Left kidney (tissue), 8 donors: ENCODE data around the gene SLC4A2. TPM values are rescaled to one million over a fixed set of nuclear protein-coding genes. Genes with fewer than 3 reads are reported as not detected.
"Not testable (repeated sequence)": the region's sequence is repeated elsewhere in the genome, so short reads cannot be mapped to it uniquely, and the experiment has no call there.

Source experiments
- DNase-seq: peaks from one replicate; pipeline ENCODE4 v3.0.0-alpha.2; 2013
- long read RNA-seq, 8 donors: transcript quantifications; one replicate each; lab custom pipeline, GENCODE V29; 2026
- polyA plus RNA-seq: library from polyadenylated mRNA; unstranded; fragments of 120-200 nt; gene quantifications from one replicate; pipeline ENCODE4 v1.2.1, GENCODE V29; 2013; ENCODE audit not compliant: insufficient read length

SLC4A2 gene
- 84.4 TPM for polyA plus RNA-seq
- long read RNA-seq, donor 1, full-length matches to known transcripts, result 10 of 15 reads
- long read RNA-seq, donor 1, partial matches to known transcripts, result 5 of 15 reads
- long read RNA-seq, donor 1, other reads (novel, unspliced or antisense), result 0 of 15 reads
- long read RNA-seq, donor 2, full-length matches to known transcripts, result 5 of 5 reads
- long read RNA-seq, donor 2, partial matches to known transcripts, result 0 of 5 reads
- long read RNA-seq, donor 2, other reads (novel, unspliced or antisense), result 0 of 5 reads
- long read RNA-seq, donor 3, full-length matches to known transcripts, result 9 of 9 reads
- long read RNA-seq, donor 3, partial matches to known transcripts, result 0 of 9 reads
- long read RNA-seq, donor 3, other reads (novel, unspliced or antisense), result 0 of 9 reads
- long read RNA-seq, donor 4, result 0 reads
- long read RNA-seq, donor 5, full-length matches to known transcripts, result 11 of 11 reads
- long read RNA-seq, donor 5, partial matches to known transcripts, result 0 of 11 reads
- long read RNA-seq, donor 5, other reads (novel, unspliced or antisense), result 0 of 11 reads
- long read RNA-seq, donor 6, full-length matches to known transcripts, result 8 of 8 reads
- long read RNA-seq, donor 6, partial matches to known transcripts, result 0 of 8 reads
- long read RNA-seq, donor 6, other reads (novel, unspliced or antisense), result 0 of 8 reads
- long read RNA-seq, donor 7, full-length matches to known transcripts, result 9 of 15 reads
- long read RNA-seq, donor 7, partial matches to known transcripts, result 6 of 15 reads
- long read RNA-seq, donor 7, other reads (novel, unspliced or antisense), result 0 of 15 reads
- long read RNA-seq, donor 8, full-length matches to known transcripts, result 3 of 3 reads
- long read RNA-seq, donor 8, partial matches to known transcripts, result 0 of 3 reads
- long read RNA-seq, donor 8, other reads (novel, unspliced or antisense), result 0 of 3 reads

- DNase-seq, result peak; percentile 87
Measured at GRCh38 chr7:151059367-151060112, at the start of gene SLC4A2. Gene SLC4A2, plus strand, starts transcription at chr7:151059589. Its CDS starts 2,399 bp downstream, at chr7:151061988.

- DNase-seq, result no peak
Measured at GRCh38 chr7:151010037-151010306, 49.4 kb upstream of the SLC4A2 start.

GRCh38 chr7:151010307-151011096, 48.9 kb upstream of the SLC4A2 start:
- no peak for DNase-seq

- DNase-seq, result no peak
Measured at GRCh38 chr7:151011097-151011409, 48.3 kb upstream of the SLC4A2 start.

GRCh38 chr7:151011616-151012015, 47.8 kb upstream of the SLC4A2 start:
- DNase-seq, result not testable (repeated sequence)

GRCh38 chr7:151012031-151012692, 47.2 kb upstream of the SLC4A2 start:
- DNase-seq, result no peak

- no peak for DNase-seq
Measured at GRCh38 chr7:151012911-151013347, 46.5 kb upstream of the SLC4A2 start.

- DNase-seq, result no peak
Measured at GRCh38 chr7:151013356-151013732, 46.0 kb upstream of the SLC4A2 start.

GRCh38 chr7:151013733-151014497, 45.5 kb upstream of the SLC4A2 start:
- peak; percentile 79 for DNase-seq

GRCh38 chr7:151014950-151015349, 44.4 kb upstream of the SLC4A2 start:
- DNase-seq, result no peak

GRCh38 chr7:151015967-151016366, 43.4 kb upstream of the SLC4A2 start:
- DNase-seq, result no peak

- DNase-seq, result no peak
Measured at GRCh38 chr7:151016505-151016904, 42.9 kb upstream of the SLC4A2 start.

GRCh38 chr7:151016942-151017341, 42.4 kb upstream of the SLC4A2 start:
- no peak for DNase-seq

GRCh38 chr7:151017370-151017952, 41.9 kb upstream of the SLC4A2 start:
- no peak for DNase-seq

- peak; percentile 73 for DNase-seq
Measured at GRCh38 chr7:151017953-151018420, 41.4 kb upstream of the SLC4A2 start.

- DNase-seq, result no peak
Measured at GRCh38 chr7:151018421-151019129, 40.8 kb upstream of the SLC4A2 start.

GRCh38 chr7:151019130-151019447, 40.3 kb upstream of the SLC4A2 start:
- DNase-seq, result no peak

- DNase-seq, result no peak
Measured at GRCh38 chr7:151020231-151020630, 39.2 kb upstream of the SLC4A2 start.

GRCh38 chr7:151023232-151023631, 36.2 kb upstream of the SLC4A2 start:
- no peak for DNase-seq
